ENCODE results near the gene TEX48.

Gene TEX48

GRCh38 chr9:114621561-114621960 is 60.4 kb downstream of the TEX48 start:
- no peak for DNase-seq (ENCODE audit: low read depth)

GRCh38 chr9:114619191-114619761 is 62.7 kb downstream of the TEX48 start:
- DNase-seq (ENCODE audit: low read depth) = no peak

DNA sequence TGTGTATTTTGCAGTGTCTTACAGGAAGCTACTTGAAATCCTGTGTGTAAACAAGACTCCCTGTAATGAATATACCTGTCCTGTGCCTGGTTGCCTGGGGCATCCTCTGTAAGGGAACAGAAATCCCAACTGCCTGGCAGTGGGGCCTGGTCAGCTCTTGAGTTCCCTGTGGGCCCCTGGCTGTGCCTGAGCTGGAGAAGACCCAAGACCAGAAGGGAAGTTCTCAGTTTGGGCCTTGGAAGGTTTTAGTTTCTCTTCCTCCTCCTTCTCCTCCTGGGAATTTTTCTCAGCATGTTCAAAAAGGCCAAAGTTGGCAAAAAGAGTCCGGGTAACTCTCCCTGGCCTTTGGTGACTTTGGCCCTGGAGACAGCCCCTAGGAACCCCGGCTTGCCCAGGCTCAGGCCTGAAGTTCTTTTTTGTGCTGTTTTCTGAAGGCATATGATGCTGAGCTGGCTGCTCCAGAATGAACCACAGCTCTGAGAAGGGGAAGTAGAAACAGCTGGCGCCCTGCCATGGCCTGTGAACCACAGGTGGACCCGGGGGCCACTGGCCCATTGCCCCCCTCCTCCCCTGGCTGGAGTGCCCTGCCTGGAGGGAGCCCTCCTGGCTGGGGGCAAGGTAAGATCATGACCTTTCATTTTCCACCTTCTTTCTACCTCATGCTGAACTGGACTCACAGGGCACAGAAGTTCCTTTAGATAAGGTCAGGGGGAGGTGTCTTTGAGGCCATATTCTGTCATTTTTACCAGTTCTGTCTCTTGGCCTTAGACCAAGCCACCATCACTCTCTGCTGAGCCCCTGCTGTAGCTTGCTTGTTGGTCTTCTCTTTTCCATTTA is 65.1 kb downstream of the TEX48 start:
- DNase-seq (ENCODE audit: low read depth) = no peak

Measured in T-helper 22 cell (primary cell).